ENCODE results near the gene GNAS.
"Not testable (repeated sequence)": the region's sequence is repeated elsewhere in the genome, so short reads cannot be mapped to it uniquely, and the experiment has no call there.

GNAS gene

DNA sequence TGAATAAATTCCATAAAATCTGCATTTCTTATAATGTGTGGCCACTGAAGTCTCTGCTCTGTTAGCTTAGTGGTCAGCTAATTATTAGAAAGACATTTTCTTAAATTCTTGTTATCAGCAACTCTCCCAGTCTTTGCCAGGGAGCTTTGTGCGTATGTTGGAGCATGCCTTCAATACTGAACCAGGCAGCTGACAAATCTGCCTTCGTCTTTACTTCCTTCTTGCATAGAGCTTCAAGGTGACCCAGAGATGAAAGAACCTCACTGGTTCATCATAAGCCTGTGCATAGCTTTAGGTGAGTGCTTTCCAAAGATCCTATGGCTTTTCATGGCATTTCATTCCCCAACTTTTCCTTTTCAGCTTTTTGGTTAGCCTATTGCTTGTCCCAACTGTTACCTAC, 85.6 kb downstream of the GNAS start:
- no peak for DNase-seq

DNA sequence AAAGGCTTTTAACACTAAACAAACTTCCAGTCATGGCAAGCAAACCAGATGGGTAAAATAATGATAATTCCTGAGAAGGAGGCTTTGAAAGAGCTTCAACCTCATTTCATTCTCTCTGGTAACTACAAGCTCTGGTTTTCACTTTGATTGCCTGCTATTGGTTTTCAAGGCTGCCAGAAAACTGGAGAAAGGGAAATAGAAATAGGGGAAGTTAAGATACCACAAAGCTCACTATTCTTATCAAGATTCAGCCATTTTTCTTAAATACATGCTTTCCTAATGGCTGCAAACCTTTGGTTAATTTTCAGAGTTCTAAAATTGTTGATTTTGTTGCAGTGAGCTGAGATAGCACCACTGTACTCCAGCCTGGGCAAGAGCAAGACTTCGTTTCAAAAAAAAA, 86.0 kb downstream of the GNAS start:
- no peak for DNase-seq

DNA sequence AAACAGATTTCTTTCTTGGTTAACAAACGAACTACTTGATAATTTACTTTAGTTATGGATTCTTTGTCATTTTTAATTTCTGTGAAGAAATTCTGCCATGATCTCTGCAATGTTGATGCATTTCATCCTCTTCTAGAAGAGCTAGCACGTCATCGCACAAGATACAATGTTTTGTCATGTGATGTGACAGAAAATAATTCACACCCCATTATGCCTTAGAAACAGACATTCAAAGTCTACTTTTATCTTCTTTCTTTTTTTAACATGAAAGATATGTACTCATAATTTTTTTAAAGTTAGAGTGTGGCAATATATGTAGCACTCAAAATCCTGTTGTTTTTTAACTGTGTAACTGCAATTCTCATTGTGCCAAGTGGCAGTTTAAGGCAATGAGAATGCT, 89.0 kb downstream of the GNAS start:
- no peak for DNase-seq

DNA sequence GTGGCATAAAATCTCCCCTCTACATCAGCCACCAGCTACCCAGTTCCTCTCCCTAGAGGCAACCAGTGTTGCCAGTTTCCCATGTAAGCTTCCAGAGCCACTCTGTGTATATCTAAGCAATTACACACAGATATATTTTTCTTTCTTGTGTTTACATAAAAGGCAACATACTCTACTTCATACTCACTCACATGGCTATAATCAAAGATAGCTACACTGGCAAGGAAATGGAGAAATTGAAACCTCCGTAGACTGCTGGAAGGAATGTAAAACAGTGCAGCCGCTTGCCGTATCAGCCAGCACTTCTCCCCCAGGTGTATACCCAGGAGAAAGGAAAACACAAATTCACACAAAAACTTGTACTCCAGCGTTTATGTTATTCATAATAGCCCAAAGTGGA, 90.0 kb downstream of the GNAS start:
- DNase-seq: no peak

DNA sequence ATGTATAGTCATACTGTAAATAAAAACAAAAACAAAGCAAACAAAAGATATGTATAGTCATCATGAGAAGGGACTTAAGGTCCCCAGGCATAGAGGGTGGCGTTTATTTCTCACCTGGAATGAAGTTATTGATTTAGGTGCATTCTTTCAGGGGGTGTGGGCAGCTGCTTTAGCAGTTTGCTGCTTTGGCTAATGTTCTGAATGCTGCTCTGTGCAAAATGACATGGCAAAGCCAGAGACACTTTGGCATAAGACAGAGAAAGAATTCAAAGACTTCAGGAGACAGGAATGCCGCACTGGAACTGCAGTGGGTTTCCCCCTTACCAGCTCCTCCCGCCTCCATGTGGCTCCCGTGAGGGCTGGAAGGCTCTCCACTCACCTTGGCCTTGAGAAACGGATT, 92.1 kb downstream of the GNAS start:
- no peak for DNase-seq

DNA sequence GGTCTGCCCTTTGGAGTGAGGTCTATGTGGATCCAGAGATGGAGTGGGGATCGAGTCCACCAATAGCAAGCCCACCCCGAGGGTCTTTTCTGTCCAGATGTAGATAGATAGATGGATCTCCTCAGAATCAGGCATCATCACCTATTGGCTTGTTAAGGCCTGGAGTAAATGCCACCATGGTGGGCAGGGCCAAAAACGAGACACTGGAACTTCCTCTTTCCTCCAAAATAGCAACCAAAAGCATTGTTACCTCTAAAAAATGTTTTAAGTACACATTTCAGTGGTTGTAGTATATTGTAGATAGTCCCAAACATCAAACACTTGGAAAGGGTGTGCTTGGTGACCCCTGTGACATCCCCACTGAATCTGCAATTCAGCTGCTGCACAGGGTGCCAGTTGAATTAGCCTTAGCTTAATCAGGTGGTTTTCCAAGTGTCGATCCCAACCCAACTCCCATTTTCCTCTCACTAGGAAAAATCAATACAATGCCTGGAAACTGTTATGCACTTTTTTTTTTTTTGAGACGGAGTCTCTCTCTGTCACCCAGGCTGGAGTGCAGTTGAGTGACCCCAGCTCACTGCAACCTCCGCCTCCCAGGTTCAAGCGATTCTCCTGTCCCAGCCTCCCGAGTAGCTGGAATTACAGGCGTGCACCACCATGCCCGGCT, 93.6 kb downstream of the GNAS start:
- DNase-seq: no peak

DNA sequence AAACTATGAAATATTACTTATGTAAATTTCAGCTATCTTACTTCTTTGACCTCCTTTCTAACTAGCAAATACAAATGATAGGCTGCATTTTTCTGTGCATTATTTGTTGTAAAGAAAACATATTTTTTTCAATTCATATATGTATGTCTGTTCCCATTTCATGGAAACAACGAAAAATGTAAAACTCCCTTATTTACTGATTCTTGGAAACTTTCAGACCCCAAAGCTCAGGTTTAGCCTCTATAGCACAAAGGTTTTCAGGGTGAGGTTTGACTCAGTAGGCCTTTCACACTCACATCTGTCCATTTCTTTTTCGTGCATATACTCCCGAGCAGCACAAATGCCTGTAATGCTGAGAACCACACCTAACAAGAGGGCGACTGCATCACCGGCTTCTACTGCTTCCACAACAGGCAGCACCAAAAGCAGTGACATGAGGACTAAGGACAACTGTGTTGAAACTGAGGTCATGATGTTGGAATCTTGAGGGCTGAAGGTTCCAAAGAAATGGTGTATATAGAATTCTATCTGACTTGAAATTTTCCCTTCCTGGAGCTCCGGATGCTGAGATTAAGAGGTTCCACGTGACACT, 95.4 kb downstream of the GNAS start:
- not testable (repeated sequence) for DNase-seq

DNA sequence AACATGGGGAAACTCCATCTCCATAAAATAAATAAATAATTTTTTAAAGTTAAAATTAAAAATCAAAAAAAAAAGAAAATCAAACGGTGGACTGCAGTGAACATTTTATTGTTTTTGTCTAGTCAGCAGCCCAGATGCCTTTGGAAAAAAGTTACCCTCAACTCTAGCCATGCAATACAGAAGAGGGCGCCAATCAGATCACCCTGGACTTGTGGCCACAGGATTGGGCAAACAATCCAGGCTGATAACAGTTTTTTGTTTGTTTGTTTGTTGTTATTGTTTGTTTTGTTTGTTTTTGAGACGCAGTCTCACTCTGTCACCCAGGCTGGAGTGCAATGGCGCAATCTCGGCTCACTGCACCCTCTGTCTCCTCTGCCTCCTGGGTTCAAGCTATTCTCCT, 98.1 kb downstream of the GNAS start:
- no peak for DNase-seq

DNA sequence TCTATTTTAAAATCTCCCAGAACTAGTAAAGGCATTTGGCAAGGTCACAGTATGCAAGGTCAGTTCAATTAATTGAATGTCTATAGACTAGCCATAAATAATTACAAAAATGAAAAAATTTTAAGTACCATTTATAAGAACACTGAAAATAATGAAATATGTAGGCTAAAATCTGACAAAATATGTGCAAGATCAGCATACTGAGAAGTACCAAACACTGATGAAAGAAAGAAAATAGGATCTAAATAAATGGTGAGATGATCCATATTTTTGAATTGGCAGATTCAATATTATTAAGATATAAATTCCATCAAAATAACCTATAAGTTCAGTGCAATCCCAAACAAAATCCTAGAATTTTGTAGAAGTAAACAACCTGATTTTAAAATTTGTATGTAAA, 100.5 kb downstream of the GNAS start:
- DNase-seq: no peak

DNA sequence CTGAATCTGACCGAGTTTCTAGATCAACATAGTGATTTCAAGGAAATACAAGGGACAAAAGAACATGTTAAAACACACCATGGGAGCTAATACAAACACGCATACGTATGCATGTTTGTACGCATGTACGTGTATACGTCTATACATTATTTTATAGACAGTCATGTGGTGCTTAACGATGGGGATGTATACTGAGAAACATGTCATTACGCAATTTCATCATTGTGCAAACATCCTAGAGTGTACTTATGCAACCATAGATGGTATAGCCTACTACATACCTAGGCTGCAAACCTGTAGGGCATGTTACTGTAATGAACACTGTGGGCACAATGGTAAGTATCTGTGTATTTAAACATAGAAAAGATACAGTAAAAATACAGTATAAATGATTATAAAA, 103.6 kb downstream of the GNAS start:
- DNase-seq: no peak

DNA sequence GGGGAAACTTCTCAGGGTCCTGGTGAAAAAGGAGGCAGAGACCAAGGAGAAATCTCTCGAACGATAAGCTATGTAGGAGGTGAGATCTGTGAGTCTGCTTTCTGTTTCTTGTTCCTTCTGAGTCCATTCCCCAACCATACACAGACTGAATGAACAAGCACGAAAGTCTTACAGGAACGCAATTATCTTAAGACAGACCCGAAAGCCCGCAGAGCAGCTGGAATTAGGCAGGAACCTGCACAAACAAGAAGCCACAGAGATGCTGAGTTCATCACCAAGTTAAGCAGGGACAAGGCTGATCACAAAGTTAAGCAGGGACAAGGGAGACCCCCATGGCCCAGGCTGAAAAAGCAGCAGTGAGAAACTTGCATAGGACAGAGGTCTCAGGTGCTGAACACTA, 107.1 kb downstream of the GNAS start:
- no peak for DNase-seq

Data from stimulated activated CD8-positive, alpha-beta memory T cell treated with anti-CD3 and anti-CD28 coated beads, Interleukin-4, amount 100 ng/mL, for 48 hours (primary cell).